Common myeloid progenitor, CD34-positive (primary cell): ENCODE data around the gene NEDD4L.

Source experiments
- CTCF ChIA-PET: fragments of 350-600 bp; sonication (Branson Sonifier 250); formaldehyde crosslinking; loops from one replicate; lab custom pipeline; 2021; ENCODE audit warnings: antibody characterized with exemption; lab: Charles Lee
- POLR2A ChIA-PET: fragments of 350-600 bp; sonication (Branson Sonifier 250); formaldehyde crosslinking; loops from one replicate; lab custom pipeline; 2021; ENCODE audit warnings: antibody characterized with exemption; lab: Charles Lee
- DNase-seq, 3 donors: peaks; one replicate each; pipeline versions ENCODE4 v3.0.0 to v3.0.0-alpha.2; 2013
- H3K27ac ChIP-seq, 2 experiments: 1 replicate in 1 of 2; 2 replicates in 1 of 2; pipeline ENCODE4 v1.7.0; 2013; ENCODE audit warnings: inconsistent platforms in 2 of 2, low read length in 2 of 2, mild to moderate bottlenecking in 2 of 2, low read depth in 1 of 2, moderate library complexity in 1 of 2; ENCODE audit not compliant: severe bottlenecking in 2 of 2, insufficient read depth in 1 of 2, poor library complexity in 1 of 2
- H3K27me3 ChIP-seq, 5 experiments: replicated peaks in 2 of 5; 1 replicate in 3 of 5; 2 replicates in 2 of 5; pipeline versions ENCODE4 v1.6.1 to v1.7.0; 2013; ENCODE audit warnings: low read length in 4 of 5, mild to moderate bottlenecking in 2 of 5, moderate library complexity in 2 of 5, inconsistent platforms in 1 of 5; ENCODE audit not compliant: insufficient read depth in 5 of 5, control insufficient read depth in 4 of 5
- H3K36me3 ChIP-seq, 4 experiments: 1 replicate in 2 of 4; 2 replicates in 2 of 4; pipeline versions ENCODE4 v1.6.1 to v1.7.0; 2013; ENCODE audit warnings: low read length in 3 of 4, control low read depth in 1 of 4, mild to moderate bottlenecking in 1 of 4; ENCODE audit not compliant: control insufficient read depth in 4 of 4, insufficient read depth in 4 of 4
- H3K4me1 ChIP-seq, 4 experiments: 1 replicate in 3 of 4; 2 replicates in 1 of 4; pipeline versions ENCODE4 v1.6.1 to v1.7.1; 2013; ENCODE audit warnings: low read length in 3 of 4, mild to moderate bottlenecking in 3 of 4, control low read depth in 1 of 4, inconsistent platforms in 1 of 4, moderate library complexity in 1 of 4; ENCODE audit not compliant: control insufficient read depth in 4 of 4, insufficient read depth in 4 of 4; ENCODE audit errors: control extremely low read depth in 1 of 4
- H3K4me3 ChIP-seq, 7 experiments: 1 replicate in 4 of 7; 2 replicates in 3 of 7; pipeline versions ENCODE4 v1.5.1 to v1.7.0; 2013; ENCODE audit warnings: mild to moderate bottlenecking in 7 of 7, low read length in 6 of 7, moderate library complexity in 6 of 7, inconsistent platforms in 2 of 7, low read depth in 2 of 7, control low read depth in 1 of 7; ENCODE audit not compliant: insufficient read depth in 4 of 7, control insufficient read depth in 1 of 7; ENCODE audit errors: extremely low read depth in 1 of 7
- H3K9me3 ChIP-seq, 5 experiments: 1 replicate in 4 of 5; 2 replicates in 1 of 5; pipeline versions ENCODE4 v1.6.1 to v1.7.1; 2013; ENCODE audit warnings: low read length in 4 of 5, mild to moderate bottlenecking in 2 of 5, inconsistent platforms in 1 of 5, low read depth in 1 of 5, moderate library complexity in 1 of 5; ENCODE audit not compliant: control insufficient read depth in 4 of 5, insufficient read depth in 2 of 5; ENCODE audit errors: control extremely low read depth in 1 of 5
- WGBS: methylation state at CpG from one replicate; pipeline ENCODE4 v1.1.5; 2013; ENCODE audit not compliant: insufficient coverage; 5-methylcytosine and 5-hydroxymethylcytosine counted together

NEDD4L gene

GRCh38 chr18:58194028-58194427, 150.0 kb downstream of the NEDD4L start:
- WGBS, result 94% methylated on average over 5 of the region's 8 CpGs
- H3K4me3 ChIP-seq, result no peak overlapping the region
- H3K27me3 ChIP-seq, result peaks cover 0 to 8% (median 2%) of the 10 kb centered on the region in 5 experiments
- DNase-seq, result no peak
- H3K27ac ChIP-seq, result no peak overlapping the region
- ChIA-PET CTCF (interaction anchor here (3.9 kb wide), 1 partner anchor 12 kb away, joined by 33 read pairs; no protein-coding TSS in a partner anchor), POLR2A (interaction anchor here (0.7 kb wide), 1 partner anchor 587 kb away, joined by 4 read pairs; no protein-coding TSS in a partner anchor)
- H3K9me3 ChIP-seq, result no peaks in the 10 kb centered on the region
- H3K36me3 ChIP-seq, result no peaks in the 10 kb centered on the region
- peaks cover 3 to 10% (median 7%) of the 10 kb centered on the region in 4 experiments for H3K4me1 ChIP-seq

- Histone ChIP-seq H3K27me3 (peaks cover 0 to 8% (median 2%) of the 10 kb centered on the region in 5 experiments), H3K36me3 (no peaks in the 10 kb centered on the region), H3K4me3 (peak overlapping the region in 6 of 7 experiments; percentile 52 to 71 (median 62)), H3K9me3 (no peaks in the 10 kb centered on the region), H3K27ac (no peak overlapping the region), H3K4me1 (peaks cover 3 to 10% (median 7%) of the 10 kb centered on the region in 4 experiments)
- POLR2A ChIA-PET, result interaction anchor here (0.5 kb wide), 1 partner anchor 115 kb away, joined by 3 read pairs; no protein-coding TSS in a partner anchor
- peak in 2 of 3 donors; percentile 45 to 58 for DNase-seq
- WGBS, result 4% methylated on average over 20 of the region's 25 CpGs
- CTCF ChIA-PET, result interaction anchor here (0.8 to 1.3 kb wide), 3 partner anchors 16 to 26 kb away, joined by 3 read pairs; no protein-coding TSS in a partner anchor
These were observed 151.3 kb downstream of the NEDD4L start for GRCh38 chr18:58195278-58195765.

DNA sequence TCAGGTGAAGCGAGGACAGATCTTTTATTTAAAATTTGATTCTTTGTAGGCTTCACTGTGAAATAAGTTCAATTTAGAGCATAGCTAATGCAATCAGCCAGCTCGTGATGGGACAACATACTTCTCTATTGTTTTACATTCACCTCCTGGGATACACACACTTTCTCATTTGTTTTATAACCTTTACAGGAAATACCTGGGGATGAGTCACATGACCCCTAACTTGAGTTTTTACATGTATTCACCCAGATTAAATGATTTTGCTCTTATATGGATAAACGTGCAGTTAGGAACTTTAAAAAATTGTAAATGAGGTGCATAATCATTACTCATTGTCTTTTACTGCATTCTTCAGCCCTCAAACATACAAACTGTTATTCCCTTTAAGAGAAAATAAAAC, 152.1 kb downstream of the NEDD4L start:
- ChIA-PET CTCF (interaction anchor here (0.8 to 1.3 kb wide), 3 partner anchors 15 to 25 kb away, joined by 3 read pairs; no protein-coding TSS in a partner anchor), POLR2A (interaction anchor here (0.5 kb wide), 1 partner anchor 115 kb away, joined by 3 read pairs; no protein-coding TSS in a partner anchor)
- 60% methylated on average over 1 of the region's 3 CpGs for WGBS
- H3K9me3 ChIP-seq, result no peaks in the 10 kb centered on the region
- no peak overlapping the region for H3K27ac ChIP-seq
- no peak overlapping the region for H3K4me3 ChIP-seq
- H3K36me3 ChIP-seq, result no peaks in the 10 kb centered on the region
- peaks cover 3 to 10% (median 7%) of the 10 kb centered on the region in 4 experiments for H3K4me1 ChIP-seq
- no peak for DNase-seq
- H3K27me3 ChIP-seq, result peaks cover 0 to 8% (median 0%) of the 10 kb centered on the region in 5 experiments

DNA sequence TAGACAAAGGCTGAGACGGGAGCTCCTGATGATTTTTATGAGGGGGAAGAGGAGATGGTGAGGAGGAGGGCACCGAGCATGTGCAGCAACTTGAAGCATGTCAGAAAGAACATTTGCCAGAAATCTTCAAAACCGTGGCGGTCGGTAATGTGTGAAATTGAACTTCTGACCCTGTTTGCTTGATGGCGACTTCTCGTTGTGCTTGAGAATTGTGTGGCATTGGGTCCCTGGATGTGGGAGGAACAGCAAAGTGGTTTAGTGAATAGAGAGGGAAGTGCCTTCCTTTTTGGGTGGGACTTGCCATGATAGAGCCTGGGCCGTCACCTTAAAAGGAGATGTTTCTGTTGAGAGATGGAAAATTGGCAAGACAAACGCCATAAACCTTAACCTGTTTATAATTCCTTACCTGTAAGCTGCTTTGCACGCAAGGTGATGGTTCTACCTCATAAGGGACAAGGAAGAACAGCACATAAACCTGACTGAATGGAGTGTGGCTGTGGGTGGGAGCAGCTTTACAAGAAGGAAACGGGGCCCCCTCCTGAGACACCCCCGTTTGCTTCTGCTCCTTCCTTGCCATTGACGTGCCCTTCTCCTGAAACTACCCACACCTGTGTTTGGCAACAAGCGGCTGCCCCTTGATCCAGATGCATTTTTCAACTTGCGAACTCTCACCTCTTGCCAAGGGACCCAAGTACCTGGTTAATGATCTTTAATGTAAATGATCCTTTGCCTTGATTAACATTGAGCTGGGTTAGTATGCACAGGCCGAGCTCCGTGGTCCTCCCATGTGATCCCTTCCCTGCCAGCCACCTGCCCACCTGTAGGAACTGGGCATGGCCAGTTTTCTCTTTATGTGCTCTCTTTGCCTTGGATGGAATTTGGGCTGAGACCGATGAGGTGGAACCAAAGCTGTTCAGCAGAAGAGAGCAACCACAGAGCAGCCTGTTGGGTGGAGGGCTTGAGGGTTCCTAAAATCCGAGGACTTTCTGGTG, 153.2 kb downstream of the NEDD4L start:
- H3K4me3 ChIP-seq, result no peak overlapping the region
- H3K36me3 ChIP-seq, result no peaks in the 10 kb centered on the region
- ChIA-PET CTCF (no interaction called here), POLR2A (no interaction called here)
- peaks cover 0 to 8% (median 0%) of the 10 kb centered on the region in 5 experiments for H3K27me3 ChIP-seq
- H3K9me3 ChIP-seq, result no peaks in the 10 kb centered on the region
- 95% methylated on average over 15 of the region's 19 CpGs for WGBS
- peaks cover 3 to 10% (median 7%) of the 10 kb centered on the region in 4 experiments for H3K4me1 ChIP-seq
- no peak overlapping the region for H3K27ac ChIP-seq
- no peak for DNase-seq

DNA sequence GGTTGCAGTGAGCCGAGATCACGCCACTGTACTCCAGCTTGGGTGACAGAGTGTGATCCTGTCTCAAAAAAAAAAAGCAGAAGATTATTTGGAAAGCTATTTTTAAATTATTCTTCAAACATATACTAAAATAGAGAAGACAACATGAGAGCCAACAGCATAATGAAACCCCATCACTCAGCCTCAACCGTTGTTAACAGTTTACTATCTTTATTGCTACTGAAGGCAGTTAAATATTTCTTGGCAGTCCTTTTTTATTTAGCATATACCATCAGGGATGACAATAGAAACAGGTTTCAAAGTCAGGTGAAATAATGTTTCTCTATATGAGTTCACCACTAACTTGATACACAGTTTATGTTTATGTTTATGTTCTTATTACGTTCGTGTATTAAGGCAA, 157.2 kb downstream of the NEDD4L start:
- no peak for DNase-seq
- no peaks in the 10 kb centered on the region for H3K9me3 ChIP-seq
- no CpG with 5 or more reads among the region's 5 CpGs for WGBS
- no peak overlapping the region for H3K4me3 ChIP-seq
- H3K27me3 ChIP-seq, result peaks cover 0 to 6% (median 0%) of the 10 kb centered on the region in 5 experiments
- ChIA-PET POLR2A (no interaction called here), CTCF (no interaction called here)
- no peaks in the 10 kb centered on the region for H3K36me3 ChIP-seq
- H3K27ac ChIP-seq, result no peak overlapping the region
- no peaks in the 10 kb centered on the region for H3K4me1 ChIP-seq

DNA sequence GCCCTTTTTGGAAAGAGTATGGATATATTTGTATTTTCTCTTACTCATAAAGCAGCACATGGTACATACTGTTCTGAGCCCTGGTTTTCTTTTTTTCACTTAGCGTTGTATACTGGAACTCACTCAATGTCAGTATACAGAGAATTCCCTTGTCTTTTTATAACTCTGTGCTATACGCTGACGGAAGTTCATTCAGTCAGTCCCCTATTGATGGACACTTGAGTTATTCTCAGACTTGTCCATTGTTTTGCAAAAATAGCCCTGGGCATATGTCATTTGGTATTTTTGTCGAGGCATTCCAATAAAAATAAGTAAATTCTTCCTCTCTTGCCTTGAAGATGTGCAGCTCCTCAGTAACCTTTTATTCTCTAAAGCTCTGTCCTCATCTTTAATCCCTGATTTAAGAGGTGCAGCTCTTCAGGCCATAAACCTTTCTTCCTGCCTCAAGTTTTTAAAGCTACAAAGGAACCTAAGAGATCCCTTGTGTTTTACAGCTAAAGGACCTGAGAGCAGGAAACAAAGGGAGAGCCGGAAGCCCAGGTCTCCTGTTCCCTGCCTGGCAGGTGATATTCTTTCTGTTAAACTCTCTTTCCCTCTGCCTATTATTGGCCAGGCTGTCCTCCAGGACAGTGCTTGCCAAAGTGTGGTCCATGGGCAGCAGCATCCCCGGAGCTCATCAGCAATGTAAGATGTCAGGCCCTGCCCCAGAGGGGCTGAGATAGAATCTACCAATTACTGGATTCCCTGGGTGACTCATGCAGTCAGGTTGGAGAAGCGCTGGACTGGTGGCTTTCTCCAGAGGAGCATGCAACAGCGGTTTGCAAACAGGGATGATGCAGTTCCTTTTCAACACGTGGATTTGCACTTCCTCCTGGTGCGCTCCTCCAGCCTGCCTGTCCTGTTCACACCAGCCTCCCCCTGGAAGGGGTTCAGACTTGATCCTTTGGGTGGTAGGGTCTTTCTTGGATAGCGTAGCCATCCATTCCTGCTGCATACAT, 158.0 kb downstream of the NEDD4L start:
- ChIA-PET POLR2A (no interaction called here), CTCF (interaction anchor here (1.3 kb wide), 1 partner anchor 9 kb away, joined by 3 read pairs; no protein-coding TSS in a partner anchor)
- no peaks in the 10 kb centered on the region for H3K9me3 ChIP-seq
- no peak overlapping the region for H3K27ac ChIP-seq
- H3K27me3 ChIP-seq, result peaks cover 0 to 4% (median 0%) of the 10 kb centered on the region in 5 experiments
- no peaks in the 10 kb centered on the region for H3K36me3 ChIP-seq
- WGBS, result 91% methylated on average over 8 of the region's 11 CpGs
- no peaks in the 10 kb centered on the region for H3K4me1 ChIP-seq
- no peak for DNase-seq
- no peak overlapping the region for H3K4me3 ChIP-seq
